SU-DHL-6 (cell line): Measurements from ENCODE around the gene TMC3.

Source experiments
- H2AFZ ChIP-seq: fragments of 200-600 bp; sonication (generic); 2 replicates; pipeline ENCODE4 v1.6.1; 2014; ENCODE audit warnings: low read depth, mild to moderate bottlenecking, moderate library complexity, mixed read lengths, antibody characterized with exemption, low read length; ENCODE audit not compliant: severe bottlenecking
- H3F3A ChIP-seq: fragments of 200-600 bp; shearing (Covaris generic); 2 replicates; pipeline ENCODE4 v1.6.0; 2016; ENCODE audit warnings: antibody characterized with exemption, mild to moderate bottlenecking; ENCODE audit not compliant: insufficient read depth
- H3K27ac ChIP-seq: fragments of 200-600 bp; sonication (generic); 2 replicates; pipeline ENCODE4 v1.5.1; 2016; ENCODE audit warnings: low read depth, mild to moderate bottlenecking, low read length, moderate library complexity, mixed read lengths
- H3K27me3 ChIP-seq: fragments of 200-600 bp; sonication (generic), shearing (Covaris generic); 2 replicates; pipeline ENCODE4 v1.6.0; 2014; ENCODE audit warnings: mild to moderate bottlenecking, low read length
- H3K36me3 ChIP-seq: fragments of 200-600 bp; sonication (generic); 2 replicates; pipeline ENCODE4 v1.6.1; 2014; ENCODE audit warnings: mild to moderate bottlenecking, low read length, mixed read lengths
- H3K4me2 ChIP-seq: fragments of 300-600, 200-600 bp; shearing (Covaris generic), sonication (generic); 2 replicates; pipeline ENCODE4 v1.6.0; 2014; ENCODE audit warnings: low read length, low read depth, mild to moderate bottlenecking; ENCODE audit not compliant: poor library complexity, severe bottlenecking
- H3K4me3 ChIP-seq: fragments of 200-600 bp; sonication (generic); 2 replicates; pipeline ENCODE4 v1.5.1; 2014; ENCODE audit warnings: antibody characterized with exemption, low read length, mild to moderate bottlenecking, mixed read lengths; ENCODE audit not compliant: insufficient read depth, poor library complexity, severe bottlenecking
- H3K79me2 ChIP-seq: fragments of 200-600 bp; sonication (generic); 2 replicates; pipeline ENCODE4 v1.6.1; 2014; ENCODE audit warnings: mild to moderate bottlenecking, low read length, moderate library complexity; ENCODE audit not compliant: insufficient read depth
- H3K9ac ChIP-seq: fragments of 200-600 bp; sonication (generic); 2 replicates; pipeline ENCODE4 v1.7.0; 2014; ENCODE audit warnings: mild to moderate bottlenecking, low read length
- H3K9me2 ChIP-seq: fragments of 200-600 bp; sonication (generic); replicated peaks from 2 replicates; pipeline ENCODE4 v1.6.1; 2014; ENCODE audit warnings: low read length; ENCODE audit not compliant: insufficient read depth
- H3K9me3 ChIP-seq: fragments of 200-600 bp; sonication (generic); 2 replicates; pipeline ENCODE4 v1.6.1; 2014; ENCODE audit warnings: low read length, mixed read lengths; ENCODE audit not compliant: insufficient read depth
- H4K20me1 ChIP-seq: fragments of 200-600 bp; sonication (generic); 2 replicates; pipeline ENCODE4 v1.6.1; 2014; ENCODE audit warnings: low read depth, mild to moderate bottlenecking, antibody characterized with exemption, low read length, moderate library complexity, mixed read lengths
- EZH2phosphoT487 ChIP-seq: fragments of 200-600 bp; sonication (generic), shearing (Covaris generic); conservative IDR thresholded peaks from 2 replicates; pipeline ENCODE4 v1.6.1; 2018; ENCODE audit warnings: mild to moderate bottlenecking, antibody characterized with exemption, low read length, moderate library complexity, mixed read lengths
- TF ChIP-seq, protein P1 (sequence below): fragments of 200-600 bp; sonication (generic); IDR thresholded peaks from one replicate; pipeline ENCODE4 v1.5.1; 2017; ENCODE audit warnings: antibody characterized with exemption, mild to moderate bottlenecking, low read length, moderate library complexity; ENCODE audit not compliant: insufficient read depth, poor library complexity, severe bottlenecking

The TMC3 gene

DNA sequence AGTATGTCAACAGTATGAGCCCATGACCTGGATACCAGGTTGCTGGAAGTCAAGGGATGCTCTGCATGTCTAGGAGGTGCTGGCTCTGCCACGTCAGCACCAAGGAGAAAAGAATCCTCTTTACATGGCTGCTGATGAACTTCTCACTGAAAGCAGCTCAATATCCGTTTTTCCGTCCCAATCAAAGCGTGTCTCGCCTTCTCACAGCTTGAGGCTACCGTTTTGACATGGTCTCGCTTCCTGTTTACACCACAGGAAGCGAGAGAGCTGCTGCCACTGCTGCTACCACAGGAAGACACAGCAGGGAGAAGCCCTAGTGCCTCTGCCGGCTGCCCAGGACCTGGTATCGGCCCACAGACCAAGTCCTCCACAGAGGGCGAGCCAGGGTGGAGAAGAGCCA is 77.3 kb downstream of the TMC3 start:
- Histone ChIP-seq H3K27ac (peak overlapping the region; percentile 94), H3K4me2 (peak overlapping the region; percentile 65), H4K20me1 (no peaks in the 10 kb centered on the region), H3K9me2 (no peaks in the 10 kb centered on the region), H2AFZ (peak overlapping the region; percentile 7), H3K27me3 (no peaks in the 10 kb centered on the region), H3K4me3 (peak overlapping the region; percentile 48), H3F3A (peaks cover 43% of the 10 kb centered on the region), H3K9ac (peak overlapping the region; percentile 55), H3K9me3 (no peaks in the 10 kb centered on the region), H3K36me3 (no peaks in the 10 kb centered on the region), H3K79me2 (peaks cover 3% of the 10 kb centered on the region; the same call in 1 of the 2 replicates)
- no peak for TF ChIP-seq EZH2phosphoT487
- TF ChIP-seq, protein P1, sequence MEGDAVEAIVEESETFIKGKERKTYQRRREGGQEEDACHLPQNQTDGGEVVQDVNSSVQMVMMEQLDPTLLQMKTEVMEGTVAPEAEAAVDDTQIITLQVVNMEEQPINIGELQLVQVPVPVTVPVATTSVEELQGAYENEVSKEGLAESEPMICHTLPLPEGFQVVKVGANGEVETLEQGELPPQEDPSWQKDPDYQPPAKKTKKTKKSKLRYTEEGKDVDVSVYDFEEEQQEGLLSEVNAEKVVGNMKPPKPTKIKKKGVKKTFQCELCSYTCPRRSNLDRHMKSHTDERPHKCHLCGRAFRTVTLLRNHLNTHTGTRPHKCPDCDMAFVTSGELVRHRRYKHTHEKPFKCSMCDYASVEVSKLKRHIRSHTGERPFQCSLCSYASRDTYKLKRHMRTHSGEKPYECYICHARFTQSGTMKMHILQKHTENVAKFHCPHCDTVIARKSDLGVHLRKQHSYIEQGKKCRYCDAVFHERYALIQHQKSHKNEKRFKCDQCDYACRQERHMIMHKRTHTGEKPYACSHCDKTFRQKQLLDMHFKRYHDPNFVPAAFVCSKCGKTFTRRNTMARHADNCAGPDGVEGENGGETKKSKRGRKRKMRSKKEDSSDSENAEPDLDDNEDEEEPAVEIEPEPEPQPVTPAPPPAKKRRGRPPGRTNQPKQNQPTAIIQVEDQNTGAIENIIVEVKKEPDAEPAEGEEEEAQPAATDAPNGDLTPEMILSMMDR: no peak

DNA sequence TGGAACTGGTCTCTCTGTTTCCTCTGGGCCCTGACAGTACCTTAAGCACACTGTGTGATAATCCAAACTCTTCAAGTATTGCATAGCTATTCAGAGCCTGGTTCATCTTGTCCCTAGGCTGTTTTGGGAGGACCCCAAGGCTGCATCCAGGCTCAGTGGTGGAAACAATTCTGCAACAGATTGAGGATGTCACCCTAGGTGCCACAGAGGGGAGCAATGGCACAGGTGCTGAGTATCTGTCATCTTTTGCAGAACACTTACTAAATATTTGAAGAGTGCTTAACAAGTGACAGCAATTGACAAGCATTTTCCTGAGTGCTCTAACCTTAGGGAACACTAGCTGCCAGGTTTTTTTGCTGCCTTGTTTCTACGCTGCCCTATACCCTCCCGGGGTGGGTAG is 77.8 kb downstream of the TMC3 start:
- Histone ChIP-seq H2AFZ (peak overlapping the region; percentile 7), H4K20me1 (no peaks in the 10 kb centered on the region), H3K36me3 (no peaks in the 10 kb centered on the region), H3K4me2 (peak overlapping the region; percentile 65), H3K79me2 (peaks cover 3% of the 10 kb centered on the region; the same call in 1 of the 2 replicates), H3K27ac (peak overlapping the region; percentile 94), H3K4me3 (peak overlapping the region; percentile 48), H3K27me3 (no peaks in the 10 kb centered on the region), H3K9ac (peak overlapping the region; percentile 55), H3F3A (peaks cover 42% of the 10 kb centered on the region), H3K9me3 (no peaks in the 10 kb centered on the region), H3K9me2 (no peaks in the 10 kb centered on the region)
- TF ChIP-seq, protein P1: no peak

DNA sequence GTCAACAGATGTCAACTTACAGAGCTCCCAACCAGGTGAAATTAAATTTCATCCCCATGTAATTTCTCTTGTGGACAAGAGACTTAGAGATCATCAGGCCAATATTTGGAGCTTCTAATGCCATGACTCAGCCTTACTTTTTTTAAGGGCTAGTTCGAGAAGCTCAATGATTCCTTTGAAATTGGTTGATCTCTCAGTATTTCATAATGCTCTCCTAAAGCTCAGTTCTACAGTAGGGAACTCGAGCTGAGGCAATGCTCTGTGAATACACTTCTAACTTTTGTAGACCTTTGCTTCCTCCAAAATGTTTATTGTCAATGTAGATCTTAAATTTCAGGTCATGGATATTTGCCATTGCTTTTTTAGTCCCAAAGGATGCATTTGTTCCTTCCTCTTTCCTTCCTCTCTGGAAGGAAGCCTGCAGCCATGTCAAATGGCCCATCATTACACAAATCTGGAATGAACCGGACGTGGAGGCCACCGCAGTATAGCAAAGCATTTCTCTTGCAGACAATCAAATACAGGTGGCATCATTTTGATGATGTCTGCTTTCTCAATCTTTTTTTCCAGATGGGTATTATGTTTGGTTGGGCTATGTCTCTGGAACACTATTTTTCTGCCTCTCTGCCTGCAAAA is 78.4 kb downstream of the TMC3 start:
- Histone ChIP-seq H3K4me2 (peak overlapping the region; percentile 65), H4K20me1 (no peaks in the 10 kb centered on the region), H3K27me3 (no peaks in the 10 kb centered on the region), H3K9me2 (no peaks in the 10 kb centered on the region), H3K27ac (peak overlapping the region; percentile 94), H3K4me3 (no peak overlapping the region), H3K79me2 (peaks cover 3% of the 10 kb centered on the region; the same call in 1 of the 2 replicates), H3K9ac (peak overlapping the region; percentile 55), H3K36me3 (no peaks in the 10 kb centered on the region), H3F3A (peaks cover 41% of the 10 kb centered on the region), H3K9me3 (no peaks in the 10 kb centered on the region), H2AFZ (no peak overlapping the region)
- TF ChIP-seq, protein P1: no peak
- TF ChIP-seq EZH2phosphoT487: no peak
